MCF 10A (cell line): ENCODE results near the gene KDM4B. TPM values are rescaled to one million over a fixed set of nuclear protein-coding genes. Genes with fewer than 3 reads are reported as not detected.
A peak's percentile ranks its signal among the peaks of the same experiment; 100 is the strongest.

ENCODE experiments used
- BruUV-seq: library from RNA; stranded (reverse); fragments of 400-500 nt; replicated peaks from 2 replicates; lab custom pipeline; 2021; lab: Mats Ljungman, UMichigan
- CTCF ChIA-PET: fragments of 300-600 bp; sonication (Branson Sonifier 250); formaldehyde crosslinking; extraction: SDS; loops from one replicate; lab custom pipeline; 2021; ENCODE audit warnings: antibody characterized with exemption, inconsistent platforms; lab: Yijun Ruan, JAX
- POLR2A ChIA-PET: fragments of 300-600, 350-650 bp; sonication (Branson Sonifier 250); formaldehyde crosslinking; extraction: SDS; loops from one replicate; lab custom pipeline; 2020; ENCODE audit warnings: antibody characterized with exemption, inconsistent platforms; lab: Yijun Ruan, JAX
- DNase-seq: peaks from one replicate; pipeline ENCODE4 v3.0.0-alpha.2; 2018; ENCODE audit not compliant: unreplicated experiment
- H3K27ac Mint-ChIP-seq: one replicate; pipeline ENCODE4 v1.8.0; 2022; ENCODE audit warnings: mild to moderate bottlenecking, low read depth, mixed read lengths; ENCODE audit not compliant: unreplicated experiment
- H3K27me3 Mint-ChIP-seq: one replicate; pipeline ENCODE4 v1.8.0; 2022; ENCODE audit warnings: mixed read lengths; ENCODE audit not compliant: insufficient read depth, unreplicated experiment
- H3K36me3 Mint-ChIP-seq: one replicate; pipeline ENCODE4 v1.8.0; 2022; ENCODE audit warnings: mild to moderate bottlenecking, moderate library complexity, mixed read lengths; ENCODE audit not compliant: insufficient read depth, unreplicated experiment
- H3K4me1 Mint-ChIP-seq: one replicate; pipeline ENCODE4 v1.8.0; 2022; ENCODE audit warnings: mixed read lengths; ENCODE audit not compliant: insufficient read depth, unreplicated experiment
- H3K4me3 Mint-ChIP-seq: one replicate; pipeline ENCODE4 v1.8.0; 2022; ENCODE audit warnings: mild to moderate bottlenecking, moderate library complexity, mixed read lengths; ENCODE audit not compliant: unreplicated experiment
- H3K9me3 Mint-ChIP-seq: one replicate; pipeline ENCODE4 v1.8.0; 2022; ENCODE audit warnings: mixed read lengths; ENCODE audit not compliant: unreplicated experiment
- CTCF ChIP-seq: fragments of 200-600 bp; IDR thresholded peaks from one replicate; pipeline ENCODE4 v1.8.0; 2022; ENCODE audit warnings: antibody characterized with exemption, mild to moderate bottlenecking; ENCODE audit not compliant: unreplicated experiment
- intact Hi-C: fragments of 100-400 bp; cut with micrococcal nuclease; formaldehyde crosslinking; loops from 2 replicates; pipeline ENCODE4 v1.14.1; 2022
- total RNA-seq: library from RNA; stranded (reverse); gene quantifications from 2 replicates; pipeline ENCODE4 v1.2.3, GENCODE V29; 2022

The KDM4B gene
- total RNA-seq, 1 experiment from 2014 or later: 34.4 TPM

GRCh38 chr19:4991538-4991937, 22.6 kb downstream of the KDM4B start:
- Mint-ChIP-seq H3K27ac (no peak overlapping the region), H3K9me3 (no peaks in the 10 kb centered on the region), H3K4me1 (peaks cover 17% of the 10 kb centered on the region), H3K4me3 (no peak overlapping the region), H3K27me3 (no peaks in the 10 kb centered on the region), H3K36me3 (peaks cover 19% of the 10 kb centered on the region)
- CTCF ChIA-PET: no interaction called here
- POLR2A ChIA-PET: no interaction called here
- TF ChIP-seq CTCF: no peak
- intact Hi-C loops: no loop called here
- BruUV-seq: no TSS peak
- DNase-seq: no peak

DNA sequence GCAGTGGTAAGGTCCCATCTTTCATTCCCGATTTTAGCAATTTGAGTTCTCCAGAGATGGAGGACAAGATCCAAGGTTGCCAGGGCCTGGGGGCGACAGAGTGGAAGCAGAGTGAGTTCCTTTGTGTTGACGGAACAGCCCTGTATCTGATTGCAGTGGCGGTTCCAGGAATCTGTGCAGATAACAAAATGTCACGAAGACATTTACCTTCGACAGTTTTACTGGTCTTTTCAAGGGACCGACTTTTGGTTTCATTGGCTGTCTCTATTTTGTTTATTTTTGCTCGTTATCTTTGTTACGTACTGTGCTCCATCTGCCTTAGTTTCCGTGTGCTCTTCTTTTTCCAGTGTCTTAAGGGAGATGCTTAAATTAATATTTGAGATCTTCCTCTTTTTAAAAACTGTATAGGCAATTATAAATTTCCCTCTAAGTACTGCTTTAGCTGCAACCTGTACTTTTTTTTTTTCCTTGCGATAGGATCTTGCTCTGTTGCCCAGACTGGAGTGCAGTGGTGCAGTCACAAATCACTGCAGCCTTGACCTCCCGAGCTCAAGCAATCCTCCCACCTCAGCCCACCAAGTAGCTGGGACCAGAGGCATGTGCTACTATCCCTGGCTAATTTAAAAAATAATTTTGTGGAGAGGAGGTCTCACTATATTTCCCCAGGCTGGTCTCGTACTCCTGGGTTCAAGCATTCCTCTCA, 23.2 kb downstream of the KDM4B start:
- ChIA-PET POLR2A (no interaction called here), CTCF (interaction anchor here (0.6 kb wide), 1 partner anchor 183 kb away, joined by 3 read pairs; no protein-coding TSS in a partner anchor)
- Mint-ChIP-seq H3K4me1 (peaks cover 14% of the 10 kb centered on the region), H3K27ac (no peak overlapping the region), H3K27me3 (no peaks in the 10 kb centered on the region), H3K9me3 (no peaks in the 10 kb centered on the region), H3K36me3 (peaks cover 23% of the 10 kb centered on the region), H3K4me3 (no peak overlapping the region)
- intact Hi-C loops: no loop called here
- TF ChIP-seq CTCF: no peak
- no TSS peak for BruUV-seq
- no peak for DNase-seq

GRCh38 chr19:4993683-4994082, 24.8 kb downstream of the KDM4B start:
- peak; percentile 33 for DNase-seq
- Mint-ChIP-seq H3K4me1 (peaks cover 10% of the 10 kb centered on the region), H3K27me3 (no peaks in the 10 kb centered on the region), H3K27ac (no peak overlapping the region), H3K9me3 (no peaks in the 10 kb centered on the region), H3K36me3 (peaks cover 23% of the 10 kb centered on the region), H3K4me3 (no peak overlapping the region)
- POLR2A ChIA-PET: interaction anchor here (0.9 kb wide), 1 partner anchor 112 kb away, joined by 3 read pairs; no protein-coding TSS in a partner anchor
- intact Hi-C loops: no loop called here
- no TSS peak for BruUV-seq
- TF ChIP-seq CTCF: no peak
- CTCF ChIA-PET: no interaction called here

DNA sequence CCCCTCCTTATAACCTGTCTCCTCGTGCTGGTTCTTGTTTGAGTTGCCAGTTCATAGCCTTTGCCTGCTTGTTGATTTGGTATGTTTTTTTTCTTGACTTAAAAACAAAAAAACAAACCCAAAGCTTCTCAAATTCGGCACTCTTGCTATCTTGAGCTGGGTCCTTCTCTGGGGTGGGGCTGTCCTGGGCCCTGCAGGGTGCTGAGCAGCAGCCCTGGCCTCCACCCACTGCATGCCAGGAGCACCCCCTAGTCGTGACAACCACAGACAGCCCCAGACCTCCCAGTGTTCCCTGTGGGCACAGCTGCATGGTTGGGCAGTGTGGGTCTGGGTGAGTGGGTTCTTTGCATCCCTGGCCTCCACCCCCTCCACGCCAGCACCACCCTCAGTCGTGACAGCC, 27.8 kb downstream of the KDM4B start:
- Mint-ChIP-seq H3K9me3 (peaks cover 5% of the 10 kb centered on the region), H3K4me3 (no peak overlapping the region), H3K27ac (no peak overlapping the region), H3K4me1 (no peaks in the 10 kb centered on the region), H3K27me3 (no peaks in the 10 kb centered on the region), H3K36me3 (peaks cover 23% of the 10 kb centered on the region)
- POLR2A ChIA-PET: interaction anchor here (0.6 kb wide), 1 partner anchor 34 kb away, joined by 4 read pairs; no protein-coding TSS in a partner anchor
- no TSS peak for BruUV-seq
- DNase-seq: no peak
- intact Hi-C loops: no loop called here
- CTCF ChIA-PET: interaction anchor here (1.4 kb wide), 1 partner anchor 34 kb away, joined by 3 read pairs; no protein-coding TSS in a partner anchor
- no peak for TF ChIP-seq CTCF
